Transverse colon (tissue), 4 donors: Measurements from ENCODE around the gene NRIP2.

Source experiments
- EP300 ChIP-seq: sonication (generic); formaldehyde crosslinking; IDR thresholded peaks from one replicate; pipeline ENCODE4 v1.6.1; 2017; ENCODE audit warnings: antibody characterized with exemption, low read depth
- POLR2AphosphoS5 ChIP-seq, 3 donors: sonication (generic); formaldehyde crosslinking; IDR thresholded peaks; one replicate each; pipeline ENCODE4 v1.6.1; 2016; ENCODE audit warnings: antibody characterized with exemption in 3 of 3
- TF ChIP-seq, protein P1 (sequence below), 5 experiments: fragments of 200-600 bp in 3 of 5; fragments of 450-650 bp in 2 of 5; sonication (generic) in 3 of 5; IDR thresholded peaks; 1 replicate in 2 of 5; 2 replicates in 3 of 5; pipeline ENCODE4 v1.5.1; 2016 to 2017; ENCODE audit warnings: antibody characterized with exemption in 5 of 5, inconsistent platforms in 3 of 5, mild to moderate bottlenecking in 2 of 5, moderate library complexity in 1 of 5

DNA sequence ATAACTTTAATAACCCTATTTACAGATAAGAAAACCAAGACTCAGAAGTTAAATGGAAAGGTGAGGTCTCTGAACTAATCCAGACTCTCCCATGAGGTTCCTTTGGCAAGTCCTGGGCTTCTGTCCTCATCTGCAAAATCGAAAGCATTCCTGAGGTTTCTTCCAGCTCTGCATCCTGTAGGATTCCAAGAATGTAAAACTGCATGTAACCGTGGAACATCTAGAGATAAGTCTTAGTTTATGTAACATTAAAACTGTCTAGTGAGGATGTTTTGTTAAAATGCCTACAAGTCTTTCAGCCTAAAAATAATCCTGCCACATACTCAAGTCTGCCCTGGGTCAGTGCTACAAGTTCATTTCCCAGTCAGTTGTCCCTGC is 29.7 kb downstream of the NRIP2 start:
- TF ChIP-seq EP300 = no peak
- TF ChIP-seq, protein P1, sequence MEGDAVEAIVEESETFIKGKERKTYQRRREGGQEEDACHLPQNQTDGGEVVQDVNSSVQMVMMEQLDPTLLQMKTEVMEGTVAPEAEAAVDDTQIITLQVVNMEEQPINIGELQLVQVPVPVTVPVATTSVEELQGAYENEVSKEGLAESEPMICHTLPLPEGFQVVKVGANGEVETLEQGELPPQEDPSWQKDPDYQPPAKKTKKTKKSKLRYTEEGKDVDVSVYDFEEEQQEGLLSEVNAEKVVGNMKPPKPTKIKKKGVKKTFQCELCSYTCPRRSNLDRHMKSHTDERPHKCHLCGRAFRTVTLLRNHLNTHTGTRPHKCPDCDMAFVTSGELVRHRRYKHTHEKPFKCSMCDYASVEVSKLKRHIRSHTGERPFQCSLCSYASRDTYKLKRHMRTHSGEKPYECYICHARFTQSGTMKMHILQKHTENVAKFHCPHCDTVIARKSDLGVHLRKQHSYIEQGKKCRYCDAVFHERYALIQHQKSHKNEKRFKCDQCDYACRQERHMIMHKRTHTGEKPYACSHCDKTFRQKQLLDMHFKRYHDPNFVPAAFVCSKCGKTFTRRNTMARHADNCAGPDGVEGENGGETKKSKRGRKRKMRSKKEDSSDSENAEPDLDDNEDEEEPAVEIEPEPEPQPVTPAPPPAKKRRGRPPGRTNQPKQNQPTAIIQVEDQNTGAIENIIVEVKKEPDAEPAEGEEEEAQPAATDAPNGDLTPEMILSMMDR (IDR thresholded peaks at IDR 0.05) = no peak
- no peak for TF ChIP-seq POLR2AphosphoS5 (IDR thresholded peaks at IDR 0.05)
